ENCODE data around the gene GBA3. TPM values are rescaled to one million over a fixed set of nuclear protein-coding genes. Genes with fewer than 3 reads are reported as not detected.

The GBA3 gene
- polyA plus RNA-seq, 1 experiment, result not detected

DNA sequence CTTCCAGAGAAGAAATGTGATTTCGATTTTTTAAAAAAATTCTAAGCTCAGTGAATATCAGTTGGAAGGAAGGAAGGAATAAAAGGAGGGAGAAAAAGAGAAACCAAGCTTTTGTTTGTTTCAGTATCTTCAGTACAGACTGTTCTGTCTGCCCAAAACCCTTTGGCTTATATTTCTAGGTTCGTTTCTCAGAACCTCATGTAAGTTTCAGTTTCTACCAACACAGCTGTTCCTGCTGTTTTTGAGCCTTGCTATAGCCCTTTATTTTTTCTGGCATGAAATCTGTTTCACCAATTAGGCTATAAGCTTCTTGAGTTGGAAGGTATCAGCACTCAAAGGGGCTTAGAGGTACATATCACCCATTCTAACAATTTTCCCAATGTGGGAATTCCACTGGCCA is 157.9 kb downstream of the GBA3 start:
- DNase-seq (ENCODE audit: low read depth), result no peak
- TF ChIP-seq, protein P1, sequence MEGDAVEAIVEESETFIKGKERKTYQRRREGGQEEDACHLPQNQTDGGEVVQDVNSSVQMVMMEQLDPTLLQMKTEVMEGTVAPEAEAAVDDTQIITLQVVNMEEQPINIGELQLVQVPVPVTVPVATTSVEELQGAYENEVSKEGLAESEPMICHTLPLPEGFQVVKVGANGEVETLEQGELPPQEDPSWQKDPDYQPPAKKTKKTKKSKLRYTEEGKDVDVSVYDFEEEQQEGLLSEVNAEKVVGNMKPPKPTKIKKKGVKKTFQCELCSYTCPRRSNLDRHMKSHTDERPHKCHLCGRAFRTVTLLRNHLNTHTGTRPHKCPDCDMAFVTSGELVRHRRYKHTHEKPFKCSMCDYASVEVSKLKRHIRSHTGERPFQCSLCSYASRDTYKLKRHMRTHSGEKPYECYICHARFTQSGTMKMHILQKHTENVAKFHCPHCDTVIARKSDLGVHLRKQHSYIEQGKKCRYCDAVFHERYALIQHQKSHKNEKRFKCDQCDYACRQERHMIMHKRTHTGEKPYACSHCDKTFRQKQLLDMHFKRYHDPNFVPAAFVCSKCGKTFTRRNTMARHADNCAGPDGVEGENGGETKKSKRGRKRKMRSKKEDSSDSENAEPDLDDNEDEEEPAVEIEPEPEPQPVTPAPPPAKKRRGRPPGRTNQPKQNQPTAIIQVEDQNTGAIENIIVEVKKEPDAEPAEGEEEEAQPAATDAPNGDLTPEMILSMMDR (IDR thresholded peaks at IDR 0.05; ENCODE audit: insufficient read depth, low read depth, low read length), result no peak
- ChIA-PET CTCF (no interaction called here), POLR2A (no interaction called here)
- no peaks in the 10 kb centered on the region for H3K27me3 ChIP-seq (ENCODE audit: control insufficient read depth, insufficient read depth, low read length)
- H3K36me3 ChIP-seq (ENCODE audit: control insufficient read depth, insufficient read depth, low read length), result no peaks in the 10 kb centered on the region
- H3K4me3 ChIP-seq (ENCODE audit: low read depth, low read length), result no peak overlapping the region

DNA sequence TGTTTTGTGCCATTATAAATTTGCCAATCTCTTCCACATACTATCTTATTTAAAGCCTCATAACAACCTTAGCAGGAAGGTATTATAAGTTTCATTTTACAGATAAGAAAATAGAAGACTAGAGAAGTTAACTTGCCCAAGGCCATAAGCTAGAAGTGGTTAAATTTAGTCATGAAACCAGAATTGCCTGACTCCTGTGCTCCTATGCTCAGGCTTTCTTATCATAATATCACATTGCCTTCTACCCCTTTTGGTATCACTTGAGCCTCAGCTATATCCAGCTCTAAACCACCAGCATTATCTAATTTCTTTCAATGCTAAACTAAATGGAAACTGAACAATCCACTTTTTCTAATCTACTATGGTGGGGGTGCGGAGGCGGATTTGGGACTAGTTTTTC is 164.7 kb downstream of the GBA3 start:
- no peak for DNase-seq (ENCODE audit: low read depth)
- ChIA-PET CTCF (interaction anchor here (0.9 kb wide), 1 partner anchor 40 kb away, joined by 3 read pairs; no protein-coding TSS in a partner anchor), POLR2A (no interaction called here)
- H3K27me3 ChIP-seq (ENCODE audit: control insufficient read depth, insufficient read depth, low read length), result no peaks in the 10 kb centered on the region
- no peaks in the 10 kb centered on the region for H3K36me3 ChIP-seq (ENCODE audit: control insufficient read depth, insufficient read depth, low read length)
- TF ChIP-seq, protein P1 (IDR thresholded peaks at IDR 0.05; ENCODE audit: insufficient read depth, low read depth, low read length), result no peak
- no peak overlapping the region for H3K4me3 ChIP-seq (ENCODE audit: low read depth, low read length)

DNA sequence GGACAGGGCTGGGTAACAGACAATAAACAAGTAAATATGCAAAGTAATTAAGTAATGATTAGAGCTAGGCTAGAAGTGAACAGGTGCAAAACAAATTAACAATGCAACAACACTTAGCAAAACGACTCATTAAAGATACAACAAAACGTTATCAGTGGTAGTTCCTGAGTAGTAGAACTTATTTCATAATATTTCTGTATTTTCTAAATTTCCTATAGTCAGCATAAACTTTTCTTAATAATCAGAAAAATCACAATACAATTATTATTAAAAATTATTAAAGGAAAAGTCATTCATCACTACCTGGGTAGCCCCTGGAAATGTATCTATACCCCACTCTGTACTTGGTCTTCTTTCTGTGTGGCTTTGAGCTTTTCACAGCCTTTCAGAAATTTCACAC is 166.6 kb downstream of the GBA3 start:
- TF ChIP-seq, protein P1 (IDR thresholded peaks at IDR 0.05; ENCODE audit: insufficient read depth, low read depth, low read length), result no peak
- no peaks in the 10 kb centered on the region for H3K36me3 ChIP-seq (ENCODE audit: control insufficient read depth, insufficient read depth, low read length)
- H3K27me3 ChIP-seq (ENCODE audit: control insufficient read depth, insufficient read depth, low read length), result no peaks in the 10 kb centered on the region
- H3K4me3 ChIP-seq (ENCODE audit: low read depth, low read length), result no peak overlapping the region
- no peak for DNase-seq (ENCODE audit: low read depth)
- ChIA-PET POLR2A (no interaction called here), CTCF (no interaction called here)

Other genes with a start within 250 kb of the GBA3 start
- 10.1 and 10.6 TPM in 2 replicates for gene ADGRA3, start 176.9 kb upstream of the GBA3 start, polyA plus RNA-seq (2011; rRNA removed)

Measured in BJ (cell line).